Islet of Langerhans (tissue), 1 donor: ENCODE results near the gene APCDD1L.
"Not testable (repeated sequence)": the region's sequence is repeated elsewhere in the genome, so short reads cannot be mapped to it uniquely, and the experiment has no call there.

ENCODE experiments used
- FAIRE-seq: peaks from one replicate; lab custom pipeline; 2011; peaks lifted over from hg19 to GRCh38; lab: Jason Lieb, UNC

The APCDD1L gene

DNA sequence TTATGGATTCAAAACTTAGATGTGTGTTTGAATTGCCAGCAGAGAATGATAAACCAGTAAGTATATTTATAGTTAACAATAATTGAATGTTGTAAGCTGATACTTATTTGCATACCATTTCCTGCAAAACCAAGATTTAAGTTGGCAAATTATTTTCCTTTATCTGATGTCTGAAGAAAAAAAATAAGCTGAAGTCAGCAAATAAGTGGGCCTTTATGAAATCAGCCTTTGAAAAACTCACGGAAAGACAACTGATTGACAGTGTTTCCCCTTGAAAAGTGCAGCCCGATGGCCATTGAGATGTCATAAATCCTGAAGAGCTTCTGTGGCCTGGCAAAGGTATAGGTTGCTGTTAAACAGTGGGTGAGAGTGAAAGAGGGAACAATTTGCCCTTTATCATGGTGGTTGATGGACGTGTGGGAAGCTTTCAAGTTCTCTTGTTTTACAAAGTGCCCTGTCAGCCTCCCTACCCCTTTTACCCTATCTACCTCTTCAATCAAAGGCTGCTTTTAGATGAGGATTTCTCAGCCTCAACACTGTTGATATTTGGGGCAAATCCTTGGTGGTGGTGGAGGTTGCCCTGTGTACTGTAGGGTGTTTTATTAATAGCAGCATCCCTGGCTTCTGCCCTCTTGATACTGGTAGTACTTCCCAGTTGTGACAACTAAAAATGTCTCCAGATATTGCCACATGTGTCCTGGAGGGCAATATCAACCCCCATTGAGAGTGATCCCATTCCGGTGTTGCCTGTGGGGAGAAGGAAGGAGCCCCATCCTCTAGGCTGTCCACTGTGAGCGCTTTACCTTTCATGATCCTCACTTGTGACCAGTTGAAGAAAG lies 76.0 kb downstream of the APCDD1L start:
- FAIRE-seq = no peak

DNA sequence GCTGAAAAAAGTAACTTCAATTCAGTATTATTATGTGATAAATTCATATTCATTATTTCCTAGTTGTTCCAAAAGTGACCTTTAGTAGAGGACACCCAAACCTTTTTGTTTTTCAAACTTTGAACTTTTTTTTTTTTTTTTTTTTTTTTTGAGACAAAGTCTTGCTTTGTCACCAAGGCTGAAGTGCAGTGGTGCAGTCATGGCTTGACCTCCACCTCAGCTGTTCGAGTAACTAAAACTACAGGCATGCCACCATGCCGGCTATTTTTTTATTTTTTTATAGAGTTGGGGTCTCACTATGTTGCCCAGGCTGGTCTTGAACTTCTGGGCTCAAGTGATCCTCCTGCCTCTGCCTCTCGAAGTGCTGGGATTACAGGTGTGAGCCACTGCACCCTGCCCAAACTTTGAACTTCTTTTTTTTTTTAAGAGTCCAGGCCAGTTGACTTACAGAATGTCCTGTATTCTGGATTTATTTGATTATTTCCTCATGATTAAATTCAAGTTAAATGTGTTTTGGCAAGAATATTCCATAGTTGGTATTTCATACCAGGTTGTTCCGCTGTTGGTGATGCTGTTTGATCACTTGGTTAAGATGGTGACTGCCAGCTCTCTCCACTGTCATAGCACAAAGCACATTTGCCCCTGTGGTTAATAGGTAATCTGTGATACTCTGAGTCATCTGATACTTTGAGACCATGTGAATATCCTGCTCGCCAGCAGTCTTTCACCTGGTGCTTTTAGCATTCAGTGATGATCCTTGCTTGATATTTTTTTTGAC lies 78.1 kb downstream of the APCDD1L start:
- peak; percentile 68 for FAIRE-seq

- FAIRE-seq = no peak
Measured at GRCh38 chr20:58435237-58435636, 80.0 kb downstream of the APCDD1L start.

GRCh38 chr20:58434326-58434725 lies 80.9 kb downstream of the APCDD1L start:
- FAIRE-seq = no peak

- FAIRE-seq = no peak
Measured at GRCh38 chr20:58433759-58434158, 81.4 kb downstream of the APCDD1L start.

DNA sequence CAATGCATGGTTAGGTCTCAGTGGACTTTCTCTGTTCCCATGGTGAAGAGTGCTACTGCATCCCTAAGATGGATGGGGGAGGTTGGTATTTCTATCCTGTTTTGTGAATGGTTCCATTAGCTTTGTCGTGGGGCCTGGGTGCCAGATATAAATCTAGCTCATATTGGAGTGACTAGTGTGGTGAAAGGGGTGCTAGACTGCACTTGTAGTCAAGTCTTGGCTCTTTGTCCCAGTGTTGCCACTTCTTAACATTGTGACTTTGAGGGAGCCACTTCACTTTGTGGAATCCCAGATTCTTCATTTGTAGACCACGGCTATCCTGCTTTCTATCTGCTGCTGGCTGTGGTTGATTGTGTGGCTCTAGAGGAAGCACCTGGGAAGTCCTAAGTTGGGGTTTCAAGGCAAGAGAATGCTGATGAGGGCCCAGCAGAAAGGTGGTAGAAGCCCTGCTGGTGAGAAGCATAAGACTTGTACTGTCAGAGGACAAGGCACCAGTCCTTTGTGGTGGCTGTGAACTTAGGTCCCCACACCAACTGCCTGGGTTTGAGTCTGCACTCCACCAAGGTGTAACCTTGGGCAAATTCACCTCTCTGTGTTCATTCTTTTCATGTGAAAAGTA lies 82.1 kb downstream of the APCDD1L start:
- no peak for FAIRE-seq

GRCh38 chr20:58432186-58432954 lies 82.8 kb downstream of the APCDD1L start:
- FAIRE-seq = no peak

DNA sequence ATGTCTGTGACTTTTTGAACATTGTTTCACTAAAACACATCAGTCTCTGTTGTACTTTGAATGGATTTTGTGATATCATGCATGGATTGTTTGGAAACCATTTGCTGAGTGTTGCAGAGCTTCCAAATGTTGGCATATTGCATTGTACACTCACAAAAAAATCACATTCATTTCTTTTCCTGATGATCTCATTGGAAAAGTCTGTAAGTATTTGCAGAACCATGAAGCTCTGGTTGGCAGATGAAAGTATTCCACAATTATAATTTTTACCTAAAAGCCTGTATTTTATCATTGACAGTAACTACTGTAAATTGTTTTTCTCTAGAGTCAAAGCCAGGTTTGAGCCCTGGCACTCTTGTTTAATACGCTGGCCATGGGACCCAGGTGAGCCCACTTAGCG lies 84.1 kb downstream of the APCDD1L start:
- FAIRE-seq = no peak

DNA sequence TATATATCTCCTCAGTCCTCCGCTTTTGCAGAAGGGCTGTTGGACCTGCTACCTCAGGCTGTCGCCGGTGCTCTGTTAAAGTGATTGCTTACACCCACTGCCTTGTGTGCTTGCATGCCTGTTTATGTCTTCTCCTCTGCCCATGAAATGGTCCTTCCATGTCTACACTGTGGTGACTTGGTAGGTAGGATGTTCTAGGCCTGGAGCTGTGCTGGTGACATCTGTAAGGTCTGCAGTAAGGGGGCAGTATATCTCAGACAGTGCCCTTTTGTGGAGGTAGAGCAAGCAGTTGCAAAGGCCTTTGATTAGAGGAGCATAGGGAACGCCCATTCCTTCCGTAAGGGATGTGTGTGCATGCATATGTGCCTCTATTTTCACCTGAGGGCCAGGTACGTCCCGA lies 85.9 kb downstream of the APCDD1L start:
- no peak for FAIRE-seq

DNA sequence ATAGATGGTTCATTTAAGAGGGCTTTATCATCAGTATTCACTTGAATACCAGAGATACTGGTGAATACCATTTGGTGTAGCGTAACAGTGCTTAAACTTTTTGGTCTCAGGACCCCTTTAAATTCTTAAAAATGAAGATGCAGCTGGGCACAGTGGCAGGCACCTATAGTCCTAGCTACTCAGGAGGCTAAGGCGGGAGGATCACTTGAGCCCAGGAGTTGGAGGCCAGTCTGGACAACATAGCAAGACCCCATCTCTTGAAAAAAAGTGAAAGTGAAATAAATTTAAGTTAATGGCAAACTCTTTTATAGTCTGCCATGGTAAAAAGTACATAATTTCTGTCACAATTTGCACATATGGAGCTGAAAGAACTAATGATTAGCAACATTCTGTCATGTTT lies 86.8 kb downstream of the APCDD1L start:
- no peak for FAIRE-seq

- not testable (repeated sequence) for FAIRE-seq
Measured at GRCh38 chr20:58427571-58427970, 87.6 kb downstream of the APCDD1L start.

DNA sequence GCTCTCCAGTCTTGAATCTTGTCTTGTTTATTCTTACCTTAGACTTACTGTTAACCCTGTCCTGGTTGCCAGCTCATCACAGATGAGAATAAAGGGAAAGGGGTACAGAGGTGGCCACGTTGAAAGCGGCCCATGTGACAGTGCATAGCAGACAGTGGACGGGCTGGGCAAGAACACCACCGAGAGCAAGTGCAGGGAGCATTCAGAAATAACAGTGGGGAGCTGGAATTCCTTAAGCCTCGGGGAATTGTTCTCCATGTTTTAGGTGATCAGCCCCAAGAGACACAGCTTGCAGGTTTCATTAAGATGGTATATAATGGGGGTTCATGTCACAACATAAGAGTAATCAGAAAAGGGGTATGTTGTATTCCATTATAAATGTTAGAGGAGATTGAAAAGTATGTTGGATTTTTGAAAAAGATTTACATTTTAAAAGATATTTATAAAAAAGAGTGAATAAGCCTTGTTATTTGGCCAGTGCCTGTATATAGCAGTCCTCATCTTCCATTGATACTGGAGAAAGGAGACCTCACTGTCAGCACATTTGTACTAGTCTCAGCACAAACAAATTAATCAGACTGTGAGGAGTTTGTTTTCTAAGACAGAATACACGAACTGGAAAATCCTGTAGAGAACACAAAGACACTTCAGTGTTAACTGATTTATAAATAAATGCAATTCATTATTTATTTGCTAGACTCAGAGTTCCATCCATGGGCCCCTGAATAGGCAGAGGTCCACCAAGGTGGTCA lies 90.8 kb downstream of the APCDD1L start:
- FAIRE-seq = peak; percentile 47

DNA sequence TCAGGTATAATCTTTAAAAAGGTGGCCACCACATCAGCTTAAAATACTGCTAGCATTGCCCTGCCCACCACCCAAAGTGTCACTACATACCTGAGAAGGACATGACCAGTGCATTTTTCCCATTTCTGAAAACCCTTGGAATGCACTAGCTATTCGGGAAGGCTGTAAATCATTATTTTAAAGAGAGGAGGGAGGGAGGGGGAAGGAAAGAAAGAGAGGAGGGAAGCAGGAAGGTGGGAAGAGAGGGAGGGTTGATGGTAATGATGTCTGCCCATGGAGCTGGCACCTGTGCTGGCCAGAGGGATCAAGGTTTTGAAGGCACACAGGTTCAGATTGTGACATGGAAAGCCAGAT lies 93.7 kb downstream of the APCDD1L start:
- no peak for FAIRE-seq

- FAIRE-seq = no peak
Measured at GRCh38 chr20:58420798-58421496, 94.3 kb downstream of the APCDD1L start.

- no peak for FAIRE-seq
Measured at GRCh38 chr20:58418949-58419748, 96.0 kb downstream of the APCDD1L start.

- FAIRE-seq = no peak
Measured at GRCh38 chr20:58417438-58417837, 97.8 kb downstream of the APCDD1L start.

GRCh38 chr20:58416835-58417234 lies 98.4 kb downstream of the APCDD1L start:
- FAIRE-seq = no peak

DNA sequence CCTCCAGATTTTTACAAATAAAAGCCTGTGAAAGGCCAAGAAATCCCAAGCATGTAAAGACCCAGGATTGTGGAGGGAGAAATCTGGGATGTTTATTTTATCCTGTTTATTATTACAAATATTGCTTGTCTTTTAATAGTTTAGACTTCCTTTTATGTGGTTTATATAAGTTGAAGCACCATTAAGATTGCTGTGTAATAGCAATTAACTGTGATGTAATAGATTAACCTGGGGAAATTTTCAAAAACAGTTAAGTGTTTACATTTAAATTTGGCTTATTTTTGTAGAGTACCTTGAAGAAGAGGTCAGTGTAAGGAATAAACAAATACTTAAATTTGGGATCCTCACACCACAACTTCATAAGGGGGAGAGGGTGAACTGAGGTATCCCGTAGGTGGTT lies 99.1 kb downstream of the APCDD1L start:
- no peak for FAIRE-seq

- FAIRE-seq = not testable (repeated sequence)
Measured at GRCh38 chr20:58414786-58415185, 100.4 kb downstream of the APCDD1L start.

GRCh38 chr20:58414216-58414615 lies 101.0 kb downstream of the APCDD1L start:
- not testable (repeated sequence) for FAIRE-seq
